ENCODE data around the gene SYT3.

Gene SYT3

GRCh38 chr19:50661766-50662650 is 22.3 kb upstream of the SYT3 start:
- DNase-seq: no peak

GRCh38 chr19:50661023-50661422 is 21.3 kb upstream of the SYT3 start:
- DNase-seq: no peak

GRCh38 chr19:50660088-50660366 is 20.3 kb upstream of the SYT3 start:
- DNase-seq: no peak

- peak in 1 of 14 donors; percentile 25 for DNase-seq
These were observed 19.8 kb upstream of the SYT3 start for GRCh38 chr19:50659318-50660087.

GRCh38 chr19:50658441-50659317 is 19.0 kb upstream of the SYT3 start:
- DNase-seq: peak in 13 of 14 donors; percentile 31 to 88 (median 71)

- DNase-seq: peak; percentile 57 to 100 (median 94)
These were observed 18.2 kb upstream of the SYT3 start for GRCh38 chr19:50657712-50658440.

GRCh38 chr19:50657222-50657669 is 17.6 kb upstream of the SYT3 start:
- no peak for DNase-seq

- DNase-seq: no peak
These were observed 15.2 kb upstream of the SYT3 start for GRCh38 chr19:50654882-50655281.

GRCh38 chr19:50652722-50653121 is 13.0 kb upstream of the SYT3 start:
- no peak for DNase-seq

GRCh38 chr19:50651174-50651573 is 11.5 kb upstream of the SYT3 start:
- no peak for DNase-seq

GRCh38 chr19:50649433-50650391 is 10.0 kb upstream of the SYT3 start, which contains the start of gene C19orf81:
C19orf81 (plus strand) TSS chr19:50649445; CDS start chr19:50649445, 0 bp downstream.
- DNase-seq: peak in 1 of 14 donors; percentile 17

- no peak for DNase-seq
These were observed 9.0 kb upstream of the SYT3 start for GRCh38 chr19:50648659-50649058.

- no peak for DNase-seq
These were observed 8.4 kb upstream of the SYT3 start for GRCh38 chr19:50647879-50648615.

GRCh38 chr19:50646074-50646807 is 6.6 kb upstream of the SYT3 start:
- DNase-seq: no peak

GRCh38 chr19:50645107-50645506 is 5.4 kb upstream of the SYT3 start:
- DNase-seq: no peak

- DNase-seq: no peak
These were observed 4.7 kb upstream of the SYT3 start for GRCh38 chr19:50644315-50644915.

GRCh38 chr19:50640368-50640767 is 687 bp upstream of the SYT3 start:
- DNase-seq: no peak

GRCh38 chr19:50638600-50638999 is 1.1 kb downstream of the SYT3 start:
- DNase-seq: no peak

Measured in C1 segment of cervical spinal cord (tissue), 14 donors.